Measurements from ENCODE around the gene L3MBTL2. TPM values are rescaled to one million over a fixed set of nuclear protein-coding genes. Genes with fewer than 3 reads are reported as not detected.
A peak's percentile ranks its signal among the peaks of the same experiment; 100 is the strongest.

L3MBTL2 gene
- total RNA-seq, 1 donor from 2014 or later = 14.5 TPM

GRCh38 chr22:41267958-41268357 lies 62.8 kb downstream of the L3MBTL2 start:
- DNase-seq (ENCODE audit: low read depth) = no peak

DNA sequence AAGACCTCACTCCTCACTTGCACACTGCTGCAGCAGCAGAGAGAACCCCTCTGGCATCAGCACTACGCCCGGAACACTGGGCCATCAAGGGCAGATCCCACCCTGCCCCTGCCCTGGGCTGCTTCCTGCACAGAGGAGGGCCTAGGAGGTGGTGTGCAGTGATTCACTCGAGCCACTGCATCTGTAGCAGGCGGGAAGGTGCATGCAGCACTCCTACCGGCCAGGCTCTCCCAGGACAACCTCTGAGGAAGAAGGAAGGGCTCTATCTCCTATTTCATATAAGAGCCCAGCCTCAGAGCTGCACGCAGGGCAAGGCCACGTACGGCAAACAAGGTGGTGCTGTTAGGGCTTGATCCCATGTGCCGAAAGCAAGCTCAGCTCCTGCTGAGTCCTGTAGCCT lies 66.7 kb downstream of the L3MBTL2 start:
- DNase-seq (ENCODE audit: low read depth) = no peak

GRCh38 chr22:41273128-41273527 lies 68.0 kb downstream of the L3MBTL2 start:
- DNase-seq (ENCODE audit: low read depth) = peak; percentile 44

GRCh38 chr22:41274856-41275255 lies 69.7 kb downstream of the L3MBTL2 start:
- peak; percentile 18 for DNase-seq (ENCODE audit: low read depth)

- DNase-seq (ENCODE audit: low read depth) = no peak
Measured at GRCh38 chr22:41280065-41280464, 75.0 kb downstream of the L3MBTL2 start.

- DNase-seq (ENCODE audit: low read depth) = no peak
Measured at GRCh38 chr22:41280854-41281253, 75.7 kb downstream of the L3MBTL2 start.

Small RNA genes lying within 50 kb of the gene (microRNA-seq; reads per million reads assigned to microRNA genes)
- gene MIR6889 = not detected

Other genes with a start within 250 kb of the L3MBTL2 start
- 30.4 and 41.1 TPM in 2 replicates for gene EP300, start 112.7 kb upstream of the L3MBTL2 start, total RNA-seq
- gene CHADL, start 35.6 kb downstream of the L3MBTL2 start, total RNA-seq = 4.0 and 11.8 TPM in 2 replicates
- gene RANGAP1, start 80.9 kb downstream of the L3MBTL2 start, total RNA-seq = 58.5 and 82.0 TPM in 2 replicates
- gene ZC3H7B, start 96.2 kb downstream of the L3MBTL2 start, total RNA-seq = 44.3 and 49.7 TPM in 2 replicates
- 10.3 and 10.5 TPM in 2 replicates for gene TEF, start 176.6 kb downstream of the L3MBTL2 start, total RNA-seq
- 21.4 and 26.2 TPM in 2 replicates for gene TOB2, start 241.5 kb downstream of the L3MBTL2 start, total RNA-seq

Measured in myocyte (in vitro differentiated cells).